Measurements from ENCODE around the gene ZNF432. TPM values are rescaled to one million over a fixed set of nuclear protein-coding genes. Genes with fewer than 3 reads are reported as not detected.
A peak's percentile ranks its signal among the peaks of the same experiment; 100 is the strongest.
"Not testable (repeated sequence)": the region's sequence is repeated elsewhere in the genome, so short reads cannot be mapped to it uniquely, and the experiment has no call there.

The ZNF432 gene
- total and polyA plus RNA-seq, 2 of the 13 experiments (the other 11 are each of a cell fraction or from before 2014, with no cell fraction given), result 4.1 to 8.7 TPM

DNA sequence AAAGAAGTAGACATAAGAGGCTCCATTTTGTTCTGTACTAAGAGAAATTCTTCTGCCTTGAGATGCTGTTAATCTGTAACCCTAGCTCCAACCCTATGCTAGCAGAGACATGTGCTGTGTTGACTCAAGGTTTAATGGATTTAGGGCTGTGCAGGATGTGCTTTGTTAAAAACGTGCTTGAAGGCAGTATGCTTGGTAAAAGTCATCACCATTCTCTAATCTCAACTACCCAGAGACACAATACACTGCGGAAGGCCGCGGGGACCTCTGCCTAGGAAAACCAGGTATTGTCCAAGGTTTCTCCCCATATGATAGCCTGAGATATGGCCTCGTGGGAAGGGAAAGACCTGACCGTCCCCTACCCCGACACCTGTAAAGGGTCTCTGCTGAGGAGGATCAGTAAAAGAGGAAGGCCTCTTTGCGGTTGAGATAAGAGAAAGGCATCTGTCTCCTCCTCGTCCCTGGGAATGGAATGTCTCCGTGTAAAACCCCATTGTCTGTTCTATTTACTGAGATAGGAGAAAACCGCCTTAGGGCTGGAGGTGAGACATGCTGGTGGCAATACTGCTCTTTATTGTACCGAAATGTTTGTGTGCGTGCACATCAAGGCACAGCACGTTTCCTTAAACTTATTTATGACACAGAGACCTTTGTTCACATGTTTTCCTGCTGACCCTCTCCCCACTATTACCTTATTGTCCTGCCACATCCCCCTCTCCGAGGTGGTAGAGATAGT is 22.2 kb downstream of the ZNF432 start (continued):
- peak; percentile 46; the same call in 1 of the 2 replicates for TF ChIP-seq POLR2G (IDR thresholded peaks at IDR 0.05; ENCODE audit: low read depth, low read length)
- TF ChIP-seq TAF1 (CRISPR knock-in tag; IDR thresholded peaks at IDR 0.05), result peak; percentile 16; the same call in 1 of the 2 replicates
- not testable (repeated sequence) for TF ChIP-seq CREB1 (IDR thresholded peaks at IDR 0.05)
- TF ChIP-seq CREB1 (CRISPR knock-in tag; IDR thresholded peaks at IDR 0.05), result peak; percentile 62
- peak; percentile 68; the same call in 1 of the 2 replicates for TF ChIP-seq IRF2 (CRISPR knock-in tag; IDR thresholded peaks at IDR 0.05)
- TF ChIP-seq, protein P1, sequence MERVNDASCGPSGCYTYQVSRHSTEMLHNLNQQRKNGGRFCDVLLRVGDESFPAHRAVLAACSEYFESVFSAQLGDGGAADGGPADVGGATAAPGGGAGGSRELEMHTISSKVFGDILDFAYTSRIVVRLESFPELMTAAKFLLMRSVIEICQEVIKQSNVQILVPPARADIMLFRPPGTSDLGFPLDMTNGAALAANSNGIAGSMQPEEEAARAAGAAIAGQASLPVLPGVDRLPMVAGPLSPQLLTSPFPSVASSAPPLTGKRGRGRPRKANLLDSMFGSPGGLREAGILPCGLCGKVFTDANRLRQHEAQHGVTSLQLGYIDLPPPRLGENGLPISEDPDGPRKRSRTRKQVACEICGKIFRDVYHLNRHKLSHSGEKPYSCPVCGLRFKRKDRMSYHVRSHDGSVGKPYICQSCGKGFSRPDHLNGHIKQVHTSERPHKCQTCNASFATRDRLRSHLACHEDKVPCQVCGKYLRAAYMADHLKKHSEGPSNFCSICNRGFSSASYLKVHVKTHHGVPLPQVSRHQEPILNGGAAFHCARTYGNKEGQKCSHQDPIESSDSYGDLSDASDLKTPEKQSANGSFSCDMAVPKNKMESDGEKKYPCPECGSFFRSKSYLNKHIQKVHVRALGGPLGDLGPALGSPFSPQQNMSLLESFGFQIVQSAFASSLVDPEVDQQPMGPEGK (CRISPR knock-in tag; IDR thresholded peaks at IDR 0.05), result peak; percentile 13; the same call in 1 of the 2 replicates
- TF ChIP-seq, protein P2, sequence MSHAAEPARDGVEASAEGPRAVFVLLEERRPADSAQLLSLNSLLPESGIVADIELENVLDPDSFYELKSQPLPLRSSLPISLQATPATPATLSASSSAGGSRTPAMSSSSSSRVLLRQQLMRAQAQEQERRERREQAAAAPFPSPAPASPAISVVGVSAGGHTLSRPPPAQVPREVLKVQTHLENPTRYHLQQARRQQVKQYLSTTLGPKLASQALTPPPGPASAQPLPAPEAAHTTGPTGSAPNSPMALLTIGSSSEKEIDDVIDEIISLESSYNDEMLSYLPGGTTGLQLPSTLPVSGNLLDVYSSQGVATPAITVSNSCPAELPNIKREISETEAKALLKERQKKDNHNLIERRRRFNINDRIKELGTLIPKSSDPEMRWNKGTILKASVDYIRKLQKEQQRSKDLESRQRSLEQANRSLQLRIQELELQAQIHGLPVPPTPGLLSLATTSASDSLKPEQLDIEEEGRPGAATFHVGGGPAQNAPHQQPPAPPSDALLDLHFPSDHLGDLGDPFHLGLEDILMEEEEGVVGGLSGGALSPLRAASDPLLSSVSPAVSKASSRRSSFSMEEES (CRISPR knock-in tag; IDR thresholded peaks at IDR 0.05), result 0 out of 2 replicates have a peak, but pooled peaks have one; percentile 33
- TF ChIP-seq, protein P3, sequence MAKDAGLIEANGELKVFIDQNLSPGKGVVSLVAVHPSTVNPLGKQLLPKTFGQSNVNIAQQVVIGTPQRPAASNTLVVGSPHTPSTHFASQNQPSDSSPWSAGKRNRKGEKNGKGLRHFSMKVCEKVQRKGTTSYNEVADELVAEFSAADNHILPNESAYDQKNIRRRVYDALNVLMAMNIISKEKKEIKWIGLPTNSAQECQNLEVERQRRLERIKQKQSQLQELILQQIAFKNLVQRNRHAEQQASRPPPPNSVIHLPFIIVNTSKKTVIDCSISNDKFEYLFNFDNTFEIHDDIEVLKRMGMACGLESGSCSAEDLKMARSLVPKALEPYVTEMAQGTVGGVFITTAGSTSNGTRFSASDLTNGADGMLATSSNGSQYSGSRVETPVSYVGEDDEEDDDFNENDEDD (CRISPR knock-in tag; IDR thresholded peaks at IDR 0.05; ENCODE audit: borderline replicate concordance), result peak; percentile 52; the same call in 1 of the 2 replicates
- TF ChIP-seq RFXAP (CRISPR knock-in tag; IDR thresholded peaks at IDR 0.05; ENCODE audit: borderline replicate concordance), result 0 out of 2 replicates have a peak, but pooled peaks have one; percentile 23
- TF ChIP-seq TARDBP (CRISPR knock-in tag; IDR thresholded peaks at IDR 0.05), result peak; percentile 60; the same call in 1 of the 2 replicates
- TF ChIP-seq, protein P4, sequence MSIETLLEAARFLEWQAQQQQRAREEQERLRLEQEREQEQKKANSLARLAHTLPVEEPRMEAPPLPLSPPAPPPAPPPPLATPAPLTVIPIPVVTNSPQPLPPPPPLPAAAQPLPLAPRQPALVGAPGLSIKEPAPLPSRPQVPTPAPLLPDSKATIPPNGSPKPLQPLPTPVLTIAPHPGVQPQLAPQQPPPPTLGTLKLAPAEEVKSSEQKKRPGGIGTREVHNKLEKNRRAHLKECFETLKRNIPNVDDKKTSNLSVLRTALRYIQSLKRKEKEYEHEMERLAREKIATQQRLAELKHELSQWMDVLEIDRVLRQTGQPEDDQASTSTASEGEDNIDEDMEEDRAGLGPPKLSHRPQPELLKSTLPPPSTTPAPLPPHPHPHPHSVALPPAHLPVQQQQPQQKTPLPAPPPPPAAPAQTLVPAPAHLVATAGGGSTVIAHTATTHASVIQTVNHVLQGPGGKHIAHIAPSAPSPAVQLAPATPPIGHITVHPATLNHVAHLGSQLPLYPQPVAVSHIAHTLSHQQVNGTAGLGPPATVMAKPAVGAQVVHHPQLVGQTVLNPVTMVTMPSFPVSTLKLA (IDR thresholded peaks at IDR 0.05), result 0 out of 2 replicates have a peak, but pooled peaks have one; percentile 7
- TF ChIP-seq, protein P5, sequence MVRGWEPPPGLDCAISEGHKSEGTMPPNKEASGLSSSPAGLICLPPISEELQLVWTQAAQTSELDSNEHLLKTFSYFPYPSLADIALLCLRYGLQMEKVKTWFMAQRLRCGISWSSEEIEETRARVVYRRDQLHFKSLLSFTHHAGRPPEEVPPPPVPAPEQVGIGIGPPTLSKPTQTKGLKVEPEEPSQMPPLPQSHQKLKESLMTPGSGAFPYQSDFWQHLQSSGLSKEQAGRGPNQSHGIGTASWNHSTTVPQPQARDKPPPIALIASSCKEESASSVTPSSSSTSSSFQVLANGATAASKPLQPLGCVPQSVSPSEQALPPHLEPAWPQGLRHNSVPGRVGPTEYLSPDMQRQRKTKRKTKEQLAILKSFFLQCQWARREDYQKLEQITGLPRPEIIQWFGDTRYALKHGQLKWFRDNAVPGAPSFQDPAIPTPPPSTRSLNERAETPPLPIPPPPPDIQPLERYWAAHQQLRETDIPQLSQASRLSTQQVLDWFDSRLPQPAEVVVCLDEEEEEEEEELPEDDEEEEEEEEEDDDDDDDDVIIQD (CRISPR knock-in tag; IDR thresholded peaks at IDR 0.05; ENCODE audit: low read depth), result peak; percentile 40; the same call in 1 of the 2 replicates
- TF ChIP-seq ARNTL (CRISPR knock-in tag; IDR thresholded peaks at IDR 0.05), result peak; percentile 57
- TF ChIP-seq POLR2A (IDR thresholded peaks at IDR 0.05; ENCODE audit: insufficient read depth in 1 of 2, low read depth in 2 of 2, low read length in 2 of 2), result 0 out of 4 replicates have a peak, but pooled peaks of 1 of the 2 experiments have one; percentile 18
- peak; percentile 65 for TF ChIP-seq MED1 (CRISPR knock-in tag; IDR thresholded peaks at IDR 0.05)
- 0 out of 2 replicates have a peak, but pooled peaks have one; percentile 10 for TF ChIP-seq ZSCAN21 (CRISPR knock-in tag; IDR thresholded peaks at IDR 0.05; ENCODE audit: borderline replicate concordance)
- TF ChIP-seq ZNF292 (CRISPR knock-in tag; IDR thresholded peaks at IDR 0.05; ENCODE audit: borderline replicate concordance, low read depth), result peak; percentile 73; the same call in 1 of the 2 replicates
- TF ChIP-seq KLF12 (CRISPR knock-in tag; IDR thresholded peaks at IDR 0.05; ENCODE audit: borderline replicate concordance), result 0 out of 2 replicates have a peak, but pooled peaks have one; percentile 41
- TF ChIP-seq, protein P6, sequence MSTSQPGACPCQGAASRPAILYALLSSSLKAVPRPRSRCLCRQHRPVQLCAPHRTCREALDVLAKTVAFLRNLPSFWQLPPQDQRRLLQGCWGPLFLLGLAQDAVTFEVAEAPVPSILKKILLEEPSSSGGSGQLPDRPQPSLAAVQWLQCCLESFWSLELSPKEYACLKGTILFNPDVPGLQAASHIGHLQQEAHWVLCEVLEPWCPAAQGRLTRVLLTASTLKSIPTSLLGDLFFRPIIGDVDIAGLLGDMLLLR (CRISPR knock-in tag; IDR thresholded peaks at IDR 0.05), result 0 out of 2 replicates have a peak, but pooled peaks have one; percentile 15
- TF ChIP-seq POLR2AphosphoS5 (IDR thresholded peaks at IDR 0.05; ENCODE audit: low read depth, low read length), result peak; percentile 13; the same call in 1 of the 2 replicates
